Thyroid gland (tissue), 4 donors: ENCODE data around the gene CLEC14A.

Experiments used
- POLR2A ChIP-seq, 2 donors: fragments of 450-650 bp; IDR thresholded peaks; one replicate each; pipeline ENCODE4 v1.6.1; 2017; ENCODE audit warnings: antibody characterized with exemption in 2 of 2, mild to moderate bottlenecking in 2 of 2, moderate library complexity in 1 of 2
- TF ChIP-seq, protein P1 (sequence below), 6 experiments: fragments of 200-600 bp in 3 of 6; fragments of 450-650 bp in 3 of 6; sonication (generic) in 3 of 6; IDR thresholded peaks; one replicate each; pipeline ENCODE4 v1.5.1; 2016 to 2019; ENCODE audit warnings: antibody characterized with exemption in 6 of 6, mild to moderate bottlenecking in 2 of 6, inconsistent platforms in 1 of 6, moderate library complexity in 1 of 6

DNA sequence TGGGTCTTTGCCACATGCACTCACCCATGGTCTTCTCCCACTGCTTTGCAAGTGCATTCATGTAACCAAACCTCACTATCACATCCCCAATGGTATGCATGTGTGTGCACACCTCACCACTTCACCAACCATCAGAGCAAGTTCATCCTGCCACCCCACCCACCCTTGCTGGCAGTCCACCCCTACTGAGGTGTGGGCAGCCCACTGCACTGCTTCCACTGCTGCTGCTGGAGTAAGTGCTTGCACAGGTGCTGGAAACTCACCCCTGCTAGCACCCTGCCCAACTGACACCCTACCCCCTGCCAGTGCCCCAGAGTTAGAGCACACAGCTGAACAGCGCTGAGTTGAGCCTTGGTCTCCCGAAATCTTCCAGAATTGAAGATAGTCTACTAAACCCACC is 46.1 kb upstream of the CLEC14A start:
- TF ChIP-seq, protein P1, sequence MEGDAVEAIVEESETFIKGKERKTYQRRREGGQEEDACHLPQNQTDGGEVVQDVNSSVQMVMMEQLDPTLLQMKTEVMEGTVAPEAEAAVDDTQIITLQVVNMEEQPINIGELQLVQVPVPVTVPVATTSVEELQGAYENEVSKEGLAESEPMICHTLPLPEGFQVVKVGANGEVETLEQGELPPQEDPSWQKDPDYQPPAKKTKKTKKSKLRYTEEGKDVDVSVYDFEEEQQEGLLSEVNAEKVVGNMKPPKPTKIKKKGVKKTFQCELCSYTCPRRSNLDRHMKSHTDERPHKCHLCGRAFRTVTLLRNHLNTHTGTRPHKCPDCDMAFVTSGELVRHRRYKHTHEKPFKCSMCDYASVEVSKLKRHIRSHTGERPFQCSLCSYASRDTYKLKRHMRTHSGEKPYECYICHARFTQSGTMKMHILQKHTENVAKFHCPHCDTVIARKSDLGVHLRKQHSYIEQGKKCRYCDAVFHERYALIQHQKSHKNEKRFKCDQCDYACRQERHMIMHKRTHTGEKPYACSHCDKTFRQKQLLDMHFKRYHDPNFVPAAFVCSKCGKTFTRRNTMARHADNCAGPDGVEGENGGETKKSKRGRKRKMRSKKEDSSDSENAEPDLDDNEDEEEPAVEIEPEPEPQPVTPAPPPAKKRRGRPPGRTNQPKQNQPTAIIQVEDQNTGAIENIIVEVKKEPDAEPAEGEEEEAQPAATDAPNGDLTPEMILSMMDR (IDR thresholded peaks at IDR 0.05), result no peak
- no peak for TF ChIP-seq POLR2A (IDR thresholded peaks at IDR 0.05)
